IPS-11a (cell line): ENCODE data around the gene DST.

ENCODE experiments used
- H3K4me3 ChIP-seq: one replicate; pipeline ENCODE4 v1.5.1; 2013; ENCODE audit warnings: low read depth, low read length, control low read depth

DST gene

DNA sequence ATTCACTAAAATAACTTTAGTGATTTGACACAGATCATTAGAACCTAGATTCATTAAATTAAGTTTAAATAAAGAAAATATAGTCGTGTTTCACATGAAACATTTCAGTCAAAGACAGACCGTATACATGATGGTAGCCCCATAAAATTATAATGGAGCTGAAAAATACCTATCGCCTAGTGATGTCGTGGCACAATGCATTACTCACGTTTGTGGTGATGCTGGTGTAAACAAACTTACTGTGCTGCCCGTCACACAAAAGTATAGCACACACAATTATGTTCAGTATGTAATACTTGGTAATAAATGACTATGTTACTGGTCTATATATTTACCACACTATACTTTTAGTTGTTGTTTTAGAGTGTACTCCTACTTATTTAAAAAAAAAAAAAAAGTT is 17.3 kb downstream of the DST start:
- H3K4me3 ChIP-seq, result no peak overlapping the region

DNA sequence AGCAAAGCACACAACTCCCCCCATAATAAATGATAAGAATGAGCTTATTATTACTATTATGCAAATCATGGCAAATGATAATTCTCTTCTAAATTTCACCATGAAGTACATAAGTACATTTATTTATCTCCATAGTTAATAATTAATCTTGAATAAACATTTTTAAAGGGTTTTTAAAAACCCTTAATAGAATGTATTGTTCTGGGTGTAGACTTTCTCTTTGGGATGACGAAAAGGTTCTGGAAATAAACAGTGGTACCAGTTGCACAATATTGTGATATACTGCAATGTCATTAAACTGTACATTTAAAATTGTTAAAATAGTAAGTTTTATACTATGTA is 18.0 kb downstream of the DST start:
- no peak overlapping the region for H3K4me3 ChIP-seq

DNA sequence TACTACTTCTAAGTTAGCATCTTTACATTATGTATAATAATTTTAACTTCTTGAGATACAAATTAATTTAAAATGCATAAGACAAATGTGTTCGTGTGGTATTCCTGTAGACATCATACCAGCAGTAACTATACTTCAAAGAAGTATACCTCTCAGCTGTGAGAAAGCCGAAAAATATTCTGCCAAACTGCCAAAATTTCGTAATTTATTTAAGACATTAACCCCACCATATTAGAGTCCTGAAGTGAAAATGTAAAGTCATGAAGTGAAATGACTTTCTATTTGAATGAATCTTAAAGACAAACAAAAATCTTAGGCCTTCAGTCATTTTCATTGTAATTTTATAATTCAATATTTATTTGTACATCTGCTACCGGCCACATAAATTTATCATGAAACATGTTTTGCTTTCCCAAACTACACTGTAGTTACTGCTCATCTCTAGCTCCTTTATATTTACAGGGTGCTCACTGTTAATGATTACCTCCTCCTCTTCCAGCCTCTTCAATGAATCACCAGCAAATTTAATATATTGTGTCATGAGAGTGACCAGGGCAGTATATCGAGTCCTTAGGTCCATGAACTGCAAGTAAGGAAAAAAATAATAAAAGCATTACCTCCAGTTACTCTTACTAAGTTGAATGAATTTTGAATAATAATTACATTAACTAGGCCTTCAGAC is 18.5 kb downstream of the DST start:
- no peak overlapping the region for H3K4me3 ChIP-seq

DNA sequence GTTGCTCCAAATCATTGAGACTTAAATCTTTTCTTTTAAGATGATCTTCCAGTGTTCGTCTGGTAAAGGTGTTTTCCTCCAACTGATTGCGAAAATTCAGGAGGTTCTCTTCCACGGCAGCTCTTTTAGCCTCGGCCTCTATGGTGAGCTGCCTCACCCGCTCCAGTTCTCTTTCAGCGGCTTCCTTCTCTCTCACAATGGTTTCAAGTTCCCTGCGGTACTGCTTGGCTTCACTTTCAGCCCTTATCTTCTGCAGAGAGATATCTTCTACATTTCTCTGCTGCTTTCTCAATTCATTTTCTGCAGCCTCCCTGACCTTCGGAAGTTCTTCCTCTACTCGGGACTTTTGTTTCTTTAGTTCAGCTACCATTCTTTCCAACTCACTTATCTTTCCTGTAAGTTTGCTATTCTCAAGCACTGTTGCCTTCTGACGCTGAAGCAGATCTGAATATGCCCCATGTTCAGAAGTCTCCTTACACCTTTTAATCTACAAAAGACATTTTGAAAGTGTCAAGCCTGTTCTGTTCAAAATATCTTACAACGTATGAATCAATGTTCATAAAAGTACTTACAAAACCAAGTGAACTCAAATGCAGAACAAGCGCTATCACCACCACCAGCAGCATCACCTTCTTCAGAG is 22.3 kb downstream of the DST start:
- no peak overlapping the region for H3K4me3 ChIP-seq

DNA sequence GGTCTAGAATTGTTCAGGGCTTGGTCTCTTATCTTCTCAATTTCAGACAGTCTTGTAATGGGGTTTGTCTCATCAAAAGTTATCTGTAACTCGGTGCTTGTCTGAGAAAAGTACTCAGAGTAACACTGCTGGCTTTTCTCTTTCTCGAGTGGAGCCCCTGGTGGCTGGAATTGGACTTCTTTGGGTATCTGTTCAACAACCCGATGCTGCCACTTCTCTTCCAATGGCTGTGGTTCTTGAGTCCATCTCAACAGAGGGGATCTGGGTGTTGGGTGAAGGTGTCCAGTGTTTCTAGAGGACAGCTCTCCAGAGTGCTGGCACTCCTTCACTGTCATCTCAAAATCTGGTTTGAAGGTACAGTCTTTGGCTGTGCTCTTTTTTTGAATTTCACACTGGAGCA is 24.6 kb downstream of the DST start:
- H3K4me3 ChIP-seq, result no peak overlapping the region

DNA sequence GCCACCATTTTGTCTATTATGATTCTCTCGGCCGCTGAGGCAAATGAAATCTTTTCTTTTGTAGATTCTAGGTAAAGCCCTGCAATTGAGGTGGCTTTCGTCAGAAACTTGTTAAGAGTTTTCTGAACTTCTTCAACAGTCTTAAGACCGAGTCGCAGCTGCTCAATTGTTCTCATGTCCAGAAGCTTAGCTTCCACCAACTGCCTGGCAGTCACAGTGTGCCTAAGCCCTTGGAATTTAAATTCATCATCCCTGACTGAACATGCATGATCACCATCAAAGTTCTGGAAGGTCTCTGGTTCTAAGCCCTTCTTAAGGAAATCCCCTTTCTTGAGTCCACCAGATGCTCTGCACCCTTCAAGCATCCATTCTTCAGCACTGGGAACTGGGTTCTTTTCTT is 25.7 kb downstream of the DST start:
- no peak overlapping the region for H3K4me3 ChIP-seq

DNA sequence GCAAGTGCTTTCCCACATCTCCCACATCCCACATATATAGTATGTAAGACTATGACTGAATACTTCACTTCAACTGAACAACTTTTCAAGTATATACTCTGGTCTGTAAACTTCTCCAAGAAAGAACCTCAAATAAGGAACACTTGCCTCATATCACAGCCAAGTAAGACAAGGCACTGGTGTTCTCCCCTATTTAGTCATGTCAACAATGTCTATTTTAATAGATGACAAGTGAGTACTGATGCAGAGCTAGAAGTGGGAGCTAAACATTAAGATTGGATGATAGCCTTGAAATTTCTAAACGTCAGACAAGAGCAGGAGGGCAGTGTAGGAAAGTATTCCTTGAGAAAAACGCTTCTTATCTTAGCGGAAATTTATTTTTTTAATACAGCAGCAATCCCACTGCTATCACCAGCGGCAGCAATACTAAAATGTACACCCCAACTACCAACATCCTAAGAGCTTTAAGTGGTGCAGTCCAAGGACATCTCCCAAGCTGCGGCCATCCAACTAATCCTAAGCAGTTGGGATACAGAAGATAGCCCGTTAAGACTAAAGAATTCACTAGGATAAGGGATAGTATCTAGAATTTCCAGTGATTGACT is 29.3 kb downstream of the DST start:
- H3K4me3 ChIP-seq, result no peak overlapping the region

DNA sequence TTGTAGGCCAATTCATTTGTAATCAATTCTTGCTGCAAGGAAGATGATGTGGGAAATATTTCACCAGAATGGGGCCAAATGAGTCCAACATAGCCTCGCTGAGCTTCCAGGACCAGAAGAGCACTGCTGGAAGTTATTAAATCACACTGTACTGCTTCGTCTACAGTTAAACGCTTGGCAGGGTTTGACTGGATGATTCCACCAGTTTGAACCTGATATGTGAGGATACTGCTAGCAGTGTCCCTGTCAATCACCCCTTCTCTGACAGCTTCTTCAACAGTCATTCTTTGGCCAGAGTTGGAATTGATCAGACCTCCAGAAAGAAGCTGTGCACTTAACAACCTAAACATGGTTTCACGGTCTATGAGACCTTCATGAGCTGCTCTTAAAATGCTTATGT is 34.4 kb downstream of the DST start:
- no peak overlapping the region for H3K4me3 ChIP-seq

DNA sequence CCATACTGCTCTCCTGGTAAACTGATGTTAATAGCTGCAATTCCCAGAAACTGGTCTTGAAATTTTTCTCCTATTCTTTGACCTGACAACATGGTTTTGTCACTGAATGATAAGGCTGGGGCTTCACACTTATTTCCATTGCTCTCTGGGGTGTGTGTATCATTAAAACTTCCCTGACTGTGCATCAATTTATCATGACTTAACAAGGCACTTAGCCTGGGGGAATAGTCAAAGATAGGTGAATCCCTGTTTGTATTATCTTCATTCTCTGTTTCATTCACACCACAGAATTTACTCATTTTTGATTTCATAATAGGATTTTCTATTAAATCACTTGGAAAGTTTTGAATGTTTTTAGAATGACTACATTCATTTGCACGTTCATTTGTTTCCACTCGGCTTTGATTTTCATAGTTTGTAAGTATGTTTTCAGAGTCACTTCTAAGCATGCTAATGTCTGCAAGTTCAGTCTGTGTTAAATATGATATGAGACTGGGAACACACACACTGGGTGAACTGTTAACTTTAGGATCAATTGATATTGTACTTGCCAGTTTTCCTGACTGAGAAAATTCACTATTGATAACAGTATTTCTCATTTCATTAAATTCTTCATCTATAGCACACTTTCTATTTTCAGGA is 35.5 kb downstream of the DST start:
- no peak overlapping the region for H3K4me3 ChIP-seq

DNA sequence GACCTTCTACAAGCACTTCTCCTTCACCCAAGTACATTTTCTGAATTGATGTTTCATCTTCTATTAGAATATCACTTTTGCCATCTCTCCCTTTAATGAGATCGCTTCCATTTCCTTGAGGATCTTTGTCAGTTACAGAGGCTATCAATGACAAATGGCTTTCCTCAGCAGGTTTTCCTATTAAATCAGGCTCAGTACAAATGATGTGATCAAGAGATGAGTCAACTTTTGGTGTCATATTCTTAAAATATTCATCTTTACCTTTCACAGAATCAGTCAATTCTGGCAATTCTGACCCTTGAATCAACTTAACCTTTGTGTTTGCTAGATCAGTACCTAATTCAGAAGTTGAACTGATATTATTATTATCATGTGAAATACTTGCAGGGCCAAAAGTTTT is 37.3 kb downstream of the DST start:
- no peak overlapping the region for H3K4me3 ChIP-seq

DNA sequence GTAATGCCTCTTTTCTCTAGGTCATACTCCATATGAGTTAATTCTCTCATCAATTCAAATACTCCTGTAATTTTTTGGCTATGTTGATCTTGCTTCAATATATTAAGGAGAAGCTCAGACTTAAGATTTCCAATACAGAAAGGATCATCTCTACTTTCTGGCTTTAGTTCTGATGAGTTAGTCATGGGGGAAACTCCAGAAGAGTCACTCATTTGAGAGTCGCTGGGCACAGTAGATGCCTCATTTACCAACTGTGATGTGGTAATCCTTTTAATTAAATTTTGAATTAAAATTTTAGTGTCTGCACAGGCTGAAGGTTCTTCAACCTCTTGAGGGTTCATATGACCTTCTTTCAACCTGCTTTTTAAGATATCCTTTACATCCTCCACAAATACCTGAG is 38.5 kb downstream of the DST start:
- H3K4me3 ChIP-seq, result no peak overlapping the region

DNA sequence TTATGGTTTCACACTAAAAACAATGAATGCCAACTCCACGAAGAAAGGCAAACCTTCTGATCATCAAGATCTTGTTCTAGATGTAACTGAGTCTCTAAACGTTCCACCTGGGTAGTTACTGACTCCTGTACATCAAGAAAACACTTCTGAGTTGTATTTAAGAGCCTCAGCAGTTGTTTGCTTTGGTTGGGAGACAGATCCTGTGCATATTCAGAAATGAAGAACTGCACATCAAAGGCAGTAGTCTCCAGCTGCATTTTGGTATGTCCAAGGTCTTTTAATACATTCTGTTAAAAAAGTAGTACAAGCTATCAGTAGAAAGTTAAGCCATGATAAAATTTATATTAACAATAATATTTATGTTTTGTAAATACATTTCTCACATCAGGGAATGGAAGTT is 41.3 kb downstream of the DST start:
- H3K4me3 ChIP-seq, result no peak overlapping the region

DNA sequence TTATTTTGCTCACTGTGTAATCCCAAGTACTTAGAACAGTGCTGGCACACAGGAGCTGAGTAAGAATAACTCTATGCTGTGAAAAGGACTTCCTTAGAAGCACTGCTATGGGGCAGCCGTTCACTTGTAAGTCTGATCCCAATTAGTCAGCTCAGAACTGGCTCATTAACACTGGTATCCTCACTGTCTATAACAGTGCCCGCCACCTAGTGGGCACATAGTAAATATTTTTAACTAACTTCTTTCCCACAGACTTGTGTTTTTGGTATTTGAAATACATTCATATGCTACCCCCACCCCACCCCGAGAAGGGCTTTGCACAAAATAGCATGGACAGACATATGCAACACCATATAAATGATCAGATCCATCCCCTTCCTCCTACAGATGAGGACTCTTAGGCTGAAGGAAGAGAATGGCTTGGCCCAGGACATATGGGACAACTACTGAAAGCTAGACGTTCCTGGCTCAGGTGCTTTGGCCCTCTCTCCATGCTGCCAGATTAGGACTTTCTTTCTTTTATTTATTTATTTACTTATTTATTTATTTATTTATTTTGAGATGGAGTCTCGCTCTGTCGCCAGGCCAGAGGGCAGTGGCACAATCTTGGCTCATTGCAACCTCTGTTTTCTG is 47.1 kb downstream of the DST start:
- H3K4me3 ChIP-seq, result no peak overlapping the region

DNA sequence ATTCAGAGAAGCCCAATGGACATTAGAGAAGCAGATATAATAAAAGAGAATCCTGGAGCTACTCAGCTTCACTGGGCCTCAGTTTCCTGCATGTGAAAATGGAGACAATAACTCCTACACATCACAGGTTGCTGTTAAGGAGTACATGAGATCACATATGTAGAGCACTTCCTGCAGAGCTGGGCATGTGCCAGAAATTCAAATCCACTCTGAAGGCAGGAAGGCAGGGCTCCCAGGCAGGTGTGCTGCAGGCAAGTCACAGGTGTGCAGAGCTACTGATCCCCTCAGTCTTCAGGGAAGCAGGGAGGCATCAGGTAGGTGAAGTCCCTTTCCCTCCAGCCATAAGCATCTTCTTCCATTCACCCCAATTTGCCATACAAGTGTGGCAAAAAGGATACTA is 48.0 kb downstream of the DST start:
- no peak overlapping the region for H3K4me3 ChIP-seq

DNA sequence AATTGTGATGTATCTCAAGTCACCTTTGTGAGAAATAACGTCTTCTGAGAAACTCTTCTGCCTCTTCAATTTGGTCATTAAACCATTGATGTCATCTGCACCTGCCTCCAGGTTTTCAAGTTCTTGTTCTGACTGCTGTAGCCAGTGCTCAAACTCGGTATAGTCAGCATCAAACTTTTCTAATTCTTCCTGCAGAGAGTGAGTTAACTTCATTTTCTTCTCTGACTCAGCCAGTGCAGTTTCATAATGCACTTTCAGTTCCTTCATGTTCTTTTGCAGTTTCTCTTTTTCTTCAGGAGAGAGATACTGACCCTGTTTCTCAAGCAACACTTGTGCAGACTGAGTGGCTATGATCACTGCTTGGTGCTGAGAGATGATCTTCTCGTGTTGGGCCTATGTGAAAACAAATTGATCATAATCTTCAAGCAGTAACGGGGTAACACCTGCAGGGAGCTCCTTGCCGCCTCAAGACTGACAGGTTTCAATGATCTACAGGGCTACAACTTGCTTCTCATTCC is 48.8 kb downstream of the DST start:
- no peak overlapping the region for H3K4me3 ChIP-seq

DNA sequence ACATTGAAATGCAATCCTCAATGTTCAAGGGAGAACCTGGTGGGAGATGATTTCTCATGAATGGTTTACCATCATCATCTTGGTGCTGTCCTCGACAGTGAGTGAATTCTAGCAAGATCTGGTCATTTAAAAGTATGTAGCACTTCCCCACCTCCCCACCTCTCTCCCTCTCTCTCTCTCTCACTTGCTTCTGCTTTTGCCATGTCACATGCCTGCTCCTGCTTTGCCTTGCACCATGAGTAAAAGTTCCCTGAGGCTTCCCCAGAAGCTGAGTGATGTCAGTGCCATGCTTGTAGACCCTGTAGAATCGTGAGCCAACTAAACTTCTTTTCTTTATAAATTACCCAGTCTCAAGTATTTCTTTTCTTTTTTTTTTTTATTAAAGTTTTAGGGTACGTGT is 60.5 kb downstream of the DST start:
- no peak overlapping the region for H3K4me3 ChIP-seq

DNA sequence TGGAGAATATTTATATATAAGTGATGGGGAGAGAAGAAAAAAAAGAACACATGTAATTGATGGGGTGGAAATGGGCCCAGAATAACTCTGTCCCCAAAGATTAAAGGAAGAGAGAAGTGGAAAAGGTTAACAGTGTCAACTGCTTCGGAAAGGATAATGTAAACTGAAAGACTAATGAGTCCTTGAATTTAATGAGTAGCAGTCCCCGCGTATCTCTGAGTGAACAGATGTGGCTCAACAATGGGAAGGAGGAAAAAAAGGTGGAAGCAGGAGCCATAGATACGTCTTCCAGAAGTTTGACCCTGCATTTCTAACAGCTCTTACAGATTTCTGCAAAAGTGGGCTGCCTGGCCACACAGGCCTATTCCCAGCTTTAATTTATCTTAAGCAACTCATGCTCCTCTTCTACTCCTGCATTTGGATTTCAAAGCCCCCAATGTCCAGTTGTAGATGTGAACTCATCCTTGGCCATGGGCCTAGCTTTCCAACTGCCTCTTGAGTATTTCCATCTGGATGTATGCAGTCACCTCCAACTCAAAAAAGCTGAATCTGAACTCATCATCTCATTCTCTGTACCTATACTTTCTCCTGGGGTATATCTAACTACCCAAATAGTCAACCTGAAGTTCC is 61.3 kb downstream of the DST start:
- H3K4me3 ChIP-seq, result no peak overlapping the region

DNA sequence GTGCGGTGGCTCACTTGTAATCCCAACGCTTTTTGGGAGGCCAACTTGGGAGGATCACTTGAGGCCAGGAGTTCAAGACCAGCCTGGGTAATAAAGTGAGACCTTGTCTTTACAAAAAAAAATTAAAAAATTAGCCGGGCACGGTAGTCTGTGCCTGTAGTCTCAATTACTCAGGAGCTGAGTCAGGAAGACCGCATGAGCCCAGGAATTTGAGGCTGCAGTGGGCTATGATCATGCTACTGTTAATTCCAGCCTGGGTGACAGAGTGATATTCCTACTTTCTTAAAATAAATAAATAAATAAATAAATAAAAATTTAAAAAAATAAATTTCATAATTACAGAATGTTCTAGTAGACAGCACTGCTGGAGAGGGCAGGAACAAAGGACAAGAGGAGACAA is 62.4 kb downstream of the DST start:
- no peak overlapping the region for H3K4me3 ChIP-seq

DNA sequence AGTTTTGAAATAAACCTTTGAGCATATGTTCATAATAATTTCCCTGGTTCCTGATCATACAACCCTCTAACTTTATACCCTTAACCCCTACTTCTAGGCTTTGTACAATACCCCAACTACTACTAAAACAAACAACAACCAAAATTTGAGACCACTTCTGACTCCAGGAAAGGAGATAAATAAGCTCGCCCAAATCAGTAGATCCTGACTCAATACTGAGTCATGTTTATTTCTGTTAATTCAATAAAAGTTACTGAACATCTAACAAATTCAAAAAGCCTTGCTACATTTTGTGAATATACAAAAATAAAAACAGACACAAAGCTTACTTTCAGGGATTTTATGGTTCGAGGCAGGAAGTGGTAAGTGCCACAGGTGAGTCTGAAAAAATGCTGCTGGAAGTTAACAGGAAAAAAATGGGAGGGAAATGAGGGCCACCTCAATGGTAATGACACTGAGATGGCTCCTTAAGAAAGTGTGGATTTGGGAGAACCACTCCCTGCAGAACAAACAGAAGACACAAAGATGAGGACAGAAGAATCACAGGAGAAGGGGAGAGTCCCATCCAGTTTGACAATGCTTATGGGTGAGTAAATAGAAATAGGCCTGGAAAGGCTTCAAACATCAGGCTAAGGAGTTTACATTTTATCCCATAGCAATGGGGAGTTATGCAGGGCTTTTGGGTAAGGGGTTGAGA is 63.4 kb downstream of the DST start:
- no peak overlapping the region for H3K4me3 ChIP-seq

DNA sequence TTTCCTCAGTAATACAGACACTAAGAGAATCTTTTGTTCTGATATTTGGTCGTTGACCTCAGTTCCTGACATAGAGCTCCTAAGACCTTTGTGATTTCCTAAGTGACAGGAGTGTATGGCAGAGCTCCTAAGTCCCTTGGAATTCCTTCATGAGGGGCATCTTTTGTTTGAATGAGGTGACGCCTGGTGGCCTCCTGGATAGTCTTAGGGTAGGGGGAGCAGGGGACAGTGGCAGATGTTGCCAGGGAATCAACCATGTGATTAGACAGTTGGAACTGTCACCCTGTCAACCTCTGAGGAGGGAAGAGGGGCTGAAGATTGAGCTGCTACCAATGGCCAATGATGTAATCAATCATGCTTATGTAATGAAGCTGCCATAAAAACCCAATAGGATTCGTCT is 67.0 kb downstream of the DST start:
- no peak overlapping the region for H3K4me3 ChIP-seq

DNA sequence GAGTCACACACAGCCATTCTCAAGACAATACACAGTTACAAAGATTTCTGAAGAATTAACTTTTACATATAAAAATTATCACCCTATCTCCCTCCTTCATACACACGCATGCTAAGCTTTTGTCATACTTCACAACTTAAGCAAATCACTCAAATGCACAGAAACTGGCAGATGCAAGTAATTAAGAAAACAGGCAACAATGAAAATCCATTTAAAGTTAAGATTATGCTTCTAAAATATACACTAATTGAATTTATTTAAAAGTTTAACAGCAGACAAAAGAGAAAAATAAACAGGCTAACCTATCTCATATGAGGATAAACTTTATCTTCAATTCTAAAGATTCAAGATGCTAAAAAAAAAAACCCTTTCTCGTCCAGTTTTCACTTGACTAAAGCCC is 68.4 kb downstream of the DST start:
- H3K4me3 ChIP-seq, result no peak overlapping the region
